HEK293T (cell line): ENCODE data around the gene IL17RD.

ENCODE experiments used
- CTCF ChIA-PET: fragments of 350-600 bp; formaldehyde crosslinking; extraction: SDS; loops from one replicate; lab custom pipeline; 2021; ENCODE audit warnings: antibody characterized with exemption, inconsistent platforms; lab: Yijun Ruan, JAX
- POLR2A ChIA-PET: fragments of 350-600 bp; formaldehyde crosslinking; extraction: SDS; loops from one replicate; lab custom pipeline; 2020; ENCODE audit warnings: antibody characterized with exemption, inconsistent platforms; lab: Yijun Ruan, JAX
- DNase-seq: peaks from one replicate; pipeline ENCODE4 v3.0.0; 2012; ENCODE audit warnings: mixed read lengths; ENCODE audit errors: extremely low spot score
- ARNT ChIP-seq: fragments of 450-650 bp; IDR thresholded peaks from 2 replicates; pipeline ENCODE4 v1.6.1; 2017; ENCODE audit warnings: mild to moderate bottlenecking
- BHLHE40 ChIP-seq: fragments of 450-650 bp; IDR thresholded peaks from 2 replicates; pipeline ENCODE4 v1.6.1; 2016; ENCODE audit warnings: mild to moderate bottlenecking, moderate library complexity, borderline replicate concordance
- CTBP1 ChIP-seq: fragments of 450-650 bp; IDR thresholded peaks from 2 replicates; pipeline ENCODE4 v1.6.1; 2016; ENCODE audit warnings: borderline replicate concordance
- ELF4 ChIP-seq: fragments of 450-650 bp; IDR thresholded peaks from 2 replicates; pipeline ENCODE4 v1.6.1; 2017; ENCODE audit warnings: antibody characterized with exemption
- FOXA1 ChIP-seq: fragments of 450-650 bp; IDR thresholded peaks from 2 replicates; pipeline ENCODE4 v1.6.1; 2016; ENCODE audit warnings: mild to moderate bottlenecking
- FOXK2 ChIP-seq: fragments of 450-650 bp; IDR thresholded peaks from 2 replicates; pipeline ENCODE4 v1.6.1; 2016; ENCODE audit warnings: mild to moderate bottlenecking
- FOXM1 ChIP-seq: fragments of 450-650 bp; IDR thresholded peaks from 2 replicates; pipeline ENCODE4 v1.6.1; 2017; ENCODE audit warnings: mild to moderate bottlenecking, borderline replicate concordance
- HDGF ChIP-seq: fragments of 450-650 bp; IDR thresholded peaks from 2 replicates; pipeline ENCODE4 v1.6.1; 2017; ENCODE audit warnings: antibody characterized with exemption, borderline replicate concordance
- L3MBTL2 ChIP-seq: fragments of 450-650 bp; conservative IDR thresholded peaks from 2 replicates; pipeline ENCODE4 v1.6.1; 2016; ENCODE audit warnings: mild to moderate bottlenecking
- LEF1 ChIP-seq: fragments of 450-650 bp; IDR thresholded peaks from 2 replicates; pipeline ENCODE4 v1.6.1; 2017; ENCODE audit warnings: mild to moderate bottlenecking, borderline replicate concordance
- NFRKB ChIP-seq: fragments of 450-650 bp; IDR thresholded peaks from 2 replicates; pipeline ENCODE4 v1.6.1; 2016; ENCODE audit warnings: mild to moderate bottlenecking, moderate library complexity
- SP1 ChIP-seq: fragments of 450-650 bp; IDR thresholded peaks from 2 replicates; pipeline ENCODE4 v1.6.1; 2017
- SUZ12 ChIP-seq: fragments of 450-650 bp; IDR thresholded peaks from 2 replicates; pipeline ENCODE4 v1.6.1; 2016; ENCODE audit warnings: mild to moderate bottlenecking
- TARDBP ChIP-seq: fragments of 450-650 bp; IDR thresholded peaks from 2 replicates; pipeline ENCODE4 v1.6.1; 2016
- ZNF384 ChIP-seq: fragments of 450-650 bp; IDR thresholded peaks from 2 replicates; pipeline ENCODE4 v1.6.1; 2016
- TF ChIP-seq, protein P1 (sequence below): fragments of 450-650 bp; IDR thresholded peaks from 2 replicates; pipeline ENCODE4 v1.6.1; 2016

IL17RD gene

DNA sequence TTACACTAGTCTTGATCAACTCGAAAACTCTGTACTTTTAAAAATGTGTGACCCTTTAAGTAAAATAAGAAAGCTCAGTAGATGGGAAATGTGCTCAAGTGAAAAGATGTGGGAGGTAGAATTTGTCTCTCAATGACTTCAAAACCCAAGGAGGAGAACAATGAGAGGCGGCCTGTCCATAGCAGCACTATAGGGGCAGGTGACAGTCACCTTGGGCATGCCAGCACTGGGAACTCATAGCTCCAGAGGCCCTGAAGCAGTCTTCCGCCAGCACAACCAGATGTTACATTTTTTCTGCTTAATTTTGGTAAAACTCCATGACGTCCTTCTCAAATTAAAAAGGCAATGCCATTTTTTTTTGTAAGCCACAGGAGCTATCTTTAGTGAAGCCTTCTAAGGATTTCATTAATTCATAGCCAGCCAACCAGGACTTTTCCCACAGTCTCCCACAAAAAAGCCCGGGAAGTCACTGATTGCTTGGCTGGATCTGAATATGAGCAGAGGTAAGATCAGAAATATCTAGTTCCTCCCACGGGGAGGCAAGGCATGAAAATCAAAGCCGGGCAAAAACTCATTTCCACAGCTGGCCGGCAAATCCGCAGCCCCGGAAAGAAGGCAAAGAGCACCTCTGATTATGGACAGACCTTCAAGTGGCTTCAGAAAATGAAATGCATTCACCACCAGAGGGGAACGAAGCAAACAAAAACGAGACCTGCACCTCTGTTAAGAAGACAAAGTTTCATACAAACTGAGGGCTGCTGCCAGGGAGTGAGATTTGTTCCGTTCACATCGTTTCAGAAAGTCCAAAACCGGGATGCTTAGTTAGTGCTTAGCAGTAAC is 10.5 kb downstream of the IL17RD start:
- no peak for DNase-seq
- TF ChIP-seq L3MBTL2 (no peak), NFRKB (no peak), SP1 (no peak), FOXA1 (no peak), CTBP1 (no peak)
- TF ChIP-seq, protein P1, sequence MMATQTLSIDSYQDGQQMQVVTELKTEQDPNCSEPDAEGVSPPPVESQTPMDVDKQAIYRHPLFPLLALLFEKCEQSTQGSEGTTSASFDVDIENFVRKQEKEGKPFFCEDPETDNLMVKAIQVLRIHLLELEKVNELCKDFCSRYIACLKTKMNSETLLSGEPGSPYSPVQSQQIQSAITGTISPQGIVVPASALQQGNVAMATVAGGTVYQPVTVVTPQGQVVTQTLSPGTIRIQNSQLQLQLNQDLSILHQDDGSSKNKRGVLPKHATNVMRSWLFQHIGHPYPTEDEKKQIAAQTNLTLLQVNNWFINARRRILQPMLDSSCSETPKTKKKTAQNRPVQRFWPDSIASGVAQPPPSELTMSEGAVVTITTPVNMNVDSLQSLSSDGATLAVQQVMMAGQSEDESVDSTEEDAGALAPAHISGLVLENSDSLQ = no peak
- ChIA-PET POLR2A (interaction anchor here (0.5 kb wide), 1 partner anchor 74 kb away, joined by 3 read pairs; no protein-coding TSS in a partner anchor), CTCF (interaction anchor here (0.6 kb wide), 1 partner anchor 10 kb away, joined by 3 read pairs; no protein-coding TSS in a partner anchor)

DNA sequence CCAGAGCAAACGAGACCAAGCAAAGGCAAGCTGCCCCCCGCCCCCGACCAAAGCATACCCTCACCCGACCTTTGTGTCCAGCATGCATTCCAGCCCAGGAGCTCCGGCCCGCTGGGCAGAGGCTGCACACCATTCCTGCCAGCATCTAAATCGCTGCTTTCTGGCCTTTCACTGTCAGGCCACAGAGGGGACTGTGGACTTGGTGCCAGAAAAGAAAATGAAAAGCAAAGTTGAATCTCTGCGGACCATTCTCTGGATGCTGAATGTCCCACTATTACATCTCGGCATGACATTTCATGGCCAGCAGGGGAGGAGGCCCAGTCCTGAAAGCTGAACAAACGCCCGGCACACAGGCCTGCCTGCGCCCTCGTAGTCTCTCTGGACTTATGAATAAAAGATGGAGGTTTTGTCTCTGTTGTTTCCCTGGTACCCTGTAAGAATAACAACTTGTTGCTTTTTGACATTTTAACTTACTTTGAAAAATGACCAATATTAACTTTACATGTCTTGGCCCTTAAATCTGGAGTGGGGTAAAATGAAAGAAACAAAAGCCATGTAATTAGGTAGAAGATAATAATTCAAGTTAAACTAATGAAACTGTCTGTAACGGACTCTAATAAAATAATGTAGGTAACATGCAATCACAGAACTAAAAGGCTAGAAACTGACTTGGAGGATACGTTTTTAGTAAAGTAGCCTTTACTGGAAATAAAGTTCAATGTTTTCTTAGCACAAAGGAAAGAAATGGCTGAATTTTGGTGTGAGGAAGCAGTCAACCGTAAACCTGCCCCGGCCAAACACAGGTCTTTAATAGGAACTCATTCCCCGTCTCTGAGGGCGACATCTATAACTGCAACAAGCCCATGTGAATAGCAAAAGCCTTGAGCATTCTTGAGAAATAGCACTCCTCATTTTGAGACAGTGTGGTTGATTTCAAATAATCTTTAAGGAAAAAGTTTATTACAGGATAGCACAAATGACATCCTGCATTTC is 12.7 kb downstream of the IL17RD start:
- ChIA-PET POLR2A (no interaction called here), CTCF (no interaction called here)
- DNase-seq = peak; percentile 41
- TF ChIP-seq TARDBP = no peak
- no peak for TF ChIP-seq FOXK2
- TF ChIP-seq L3MBTL2 = 0 out of 2 replicates have a peak, but pooled peaks have one; percentile 24
- TF ChIP-seq, protein P1 = peak; percentile 65
- TF ChIP-seq ZNF384 = no peak
- no peak for TF ChIP-seq SUZ12
- TF ChIP-seq HDGF = no peak
- no peak for TF ChIP-seq NFRKB
- TF ChIP-seq ARNT = no peak
- TF ChIP-seq ELF4 = no peak

DNA sequence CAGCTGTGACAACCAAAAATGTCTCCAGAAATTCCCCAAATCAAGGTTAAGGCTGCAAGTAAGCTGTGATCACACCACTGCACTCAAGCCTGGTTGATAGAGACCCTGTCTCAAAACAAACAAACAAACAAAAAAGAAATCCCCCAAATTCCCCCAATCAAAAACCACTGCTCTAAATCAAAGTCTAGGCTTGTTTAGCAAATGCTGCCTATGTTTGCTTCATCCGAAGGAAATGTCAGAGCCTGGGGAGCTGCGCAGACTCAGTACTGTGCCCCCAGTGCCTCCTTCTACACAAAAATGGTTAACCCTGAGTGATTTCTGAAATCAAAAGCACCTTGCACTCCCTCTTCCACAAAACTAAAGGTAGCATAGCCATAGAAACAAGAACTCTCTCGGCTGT is 13.4 kb downstream of the IL17RD start:
- POLR2A ChIA-PET = no interaction called here

DNA sequence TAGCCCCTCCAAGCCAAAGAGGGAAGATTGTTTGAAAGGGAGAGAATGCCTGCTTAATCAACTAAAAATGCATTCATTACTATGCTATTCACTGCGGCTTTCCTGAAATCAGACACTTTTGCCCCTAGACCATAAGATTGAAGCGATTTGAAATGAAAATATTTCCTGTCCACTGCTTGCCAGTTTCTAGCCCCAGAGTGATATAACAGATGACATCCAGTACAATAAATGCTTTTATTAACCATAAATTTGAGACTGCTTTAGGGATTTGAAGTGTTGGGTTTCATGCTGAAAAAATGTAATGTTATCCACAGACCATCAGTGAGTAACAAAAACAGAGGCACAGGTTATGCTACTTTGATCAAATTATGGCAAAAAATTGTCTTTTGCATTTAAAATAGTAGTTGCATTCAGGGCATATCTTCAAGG is 14.1 kb downstream of the IL17RD start:
- DNase-seq = no peak
- POLR2A ChIA-PET = no interaction called here
- CTCF ChIA-PET = no interaction called here
- no peak for TF ChIP-seq TARDBP
- TF ChIP-seq FOXA1 = no peak
- TF ChIP-seq SP1 = no peak
- TF ChIP-seq ARNT = no peak
- no peak for TF ChIP-seq HDGF
- TF ChIP-seq CTBP1 = no peak
- TF ChIP-seq FOXM1 = no peak
- TF ChIP-seq ELF4 = no peak
- no peak for TF ChIP-seq NFRKB
- no peak for TF ChIP-seq SUZ12
- TF ChIP-seq LEF1 = no peak
- TF ChIP-seq FOXK2 = no peak
- TF ChIP-seq, protein P1 = no peak
- TF ChIP-seq L3MBTL2 = no peak
- no peak for TF ChIP-seq ZNF384
- TF ChIP-seq BHLHE40 = no peak

More for the DNA sequence above, 13.4 kb downstream of the IL17RD start:
- TF ChIP-seq ELF4 (no peak), ARNT (no peak)
- no peak for DNase-seq
- CTCF ChIA-PET = no interaction called here

DNA sequence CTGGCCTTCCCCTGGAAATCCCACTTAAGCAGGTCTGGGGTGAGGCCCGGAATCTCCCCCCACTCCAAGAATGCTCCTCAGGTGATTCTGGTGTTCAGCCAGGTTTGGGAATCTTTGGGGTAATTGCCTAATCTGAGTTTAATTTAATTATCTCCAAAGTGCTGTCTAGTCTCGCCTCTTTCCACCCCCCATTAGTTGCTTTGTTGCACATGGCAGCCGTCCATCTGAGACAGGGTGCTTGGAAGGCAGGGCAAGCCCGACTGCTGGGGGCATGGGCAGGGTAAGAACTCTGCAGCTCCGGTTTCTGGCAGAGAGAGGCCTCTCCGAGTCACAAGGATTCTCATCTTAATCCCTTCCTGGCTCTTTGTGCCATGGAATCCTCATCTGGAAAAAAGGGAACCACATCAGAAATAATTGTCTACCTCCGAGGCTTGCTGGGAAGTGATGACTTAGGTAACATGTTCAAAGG is 15.0 kb downstream of the IL17RD start:
- CTCF ChIA-PET = no interaction called here
- no peak for TF ChIP-seq ELF4
- TF ChIP-seq SP1 = no peak
- POLR2A ChIA-PET = no interaction called here
- no peak for DNase-seq

DNA sequence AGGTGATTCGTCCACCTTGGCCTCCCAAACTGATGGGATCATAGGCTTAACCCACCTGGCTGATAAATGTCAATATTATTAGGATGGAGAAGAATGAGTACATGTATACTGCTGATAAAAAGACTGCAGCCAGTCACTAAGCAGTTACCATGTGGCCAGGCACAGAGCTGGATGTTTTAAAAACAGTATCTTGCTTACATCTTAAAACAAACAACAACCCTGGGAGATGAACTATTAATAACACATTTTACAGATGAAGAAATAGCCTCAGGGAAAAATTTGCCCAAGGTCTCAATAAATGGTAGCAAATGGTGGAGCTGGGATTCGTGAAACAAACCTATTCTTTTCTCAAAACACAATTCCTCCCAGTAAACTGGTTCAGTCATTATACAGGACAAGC is 18.1 kb downstream of the IL17RD start:
- TF ChIP-seq ELF4 (no peak), BHLHE40 (no peak), NFRKB (no peak), HDGF (no peak), ZNF384 (no peak), FOXM1 (no peak), SP1 (no peak), L3MBTL2 (no peak), LEF1 (no peak), TARDBP (no peak), ARNT (no peak), SUZ12 (no peak), CTBP1 (no peak), FOXA1 (no peak), FOXK2 (no peak)
- TF ChIP-seq, protein P1 = no peak
- DNase-seq = no peak
- ChIA-PET POLR2A (no interaction called here), CTCF (no interaction called here)
